Astrocyte of the hippocampus (primary cell): Measurements from ENCODE around the gene STARD3NL.
A peak's percentile ranks its signal among the peaks of the same experiment; 100 is the strongest.
"Not testable (repeated sequence)": the region's sequence is repeated elsewhere in the genome, so short reads cannot be mapped to it uniquely, and the experiment has no call there.

Source experiments
- DNase-seq: peaks from one replicate; pipeline ENCODE4 v3.0.0; 2011; ENCODE audit warnings: low read depth, low spot score

The STARD3NL gene, protein sequence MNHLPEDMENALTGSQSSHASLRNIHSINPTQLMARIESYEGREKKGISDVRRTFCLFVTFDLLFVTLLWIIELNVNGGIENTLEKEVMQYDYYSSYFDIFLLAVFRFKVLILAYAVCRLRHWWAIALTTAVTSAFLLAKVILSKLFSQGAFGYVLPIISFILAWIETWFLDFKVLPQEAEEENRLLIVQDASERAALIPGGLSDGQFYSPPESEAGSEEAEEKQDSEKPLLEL

DNA sequence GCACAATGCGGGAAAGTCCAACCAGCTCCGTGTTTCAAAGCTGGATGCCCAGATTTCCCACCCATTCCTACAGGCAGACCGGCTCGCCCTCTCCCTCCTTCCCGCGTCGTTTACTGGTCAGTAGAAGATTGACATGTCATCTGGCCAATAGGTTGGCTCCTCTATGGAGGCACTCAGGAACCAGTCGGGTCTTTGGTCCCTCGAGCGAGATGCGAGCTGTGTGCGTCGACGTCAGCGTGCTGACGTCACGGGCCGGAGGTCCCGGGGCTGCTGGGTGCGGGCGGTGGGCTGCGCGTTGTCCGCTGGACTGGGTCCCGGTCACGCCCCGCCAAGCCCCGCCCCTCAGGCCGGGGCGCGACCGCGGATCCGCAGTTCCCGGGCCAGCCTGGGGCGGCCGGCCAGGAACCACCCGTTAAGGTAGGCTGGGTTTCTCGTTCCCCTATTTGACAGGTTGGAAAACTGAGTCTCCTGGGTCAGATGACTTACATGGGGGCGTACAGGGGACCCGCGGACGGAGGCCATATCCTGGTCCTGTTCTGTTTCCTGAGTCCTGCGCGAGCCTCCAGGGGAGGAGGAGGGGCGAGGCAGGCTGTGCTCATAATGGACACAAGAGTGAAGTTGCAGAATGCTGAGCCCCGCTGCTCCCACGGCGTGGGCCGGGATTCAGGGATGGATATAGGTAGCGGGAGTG, at the start of gene STARD3NL:
Gene STARD3NL, plus strand, starts transcription at position 242 of the 691 bp plus-strand sequence. CDS start 29,260 bp downstream, outside the sequence.
- DNase-seq, result peak; percentile 100

DNA sequence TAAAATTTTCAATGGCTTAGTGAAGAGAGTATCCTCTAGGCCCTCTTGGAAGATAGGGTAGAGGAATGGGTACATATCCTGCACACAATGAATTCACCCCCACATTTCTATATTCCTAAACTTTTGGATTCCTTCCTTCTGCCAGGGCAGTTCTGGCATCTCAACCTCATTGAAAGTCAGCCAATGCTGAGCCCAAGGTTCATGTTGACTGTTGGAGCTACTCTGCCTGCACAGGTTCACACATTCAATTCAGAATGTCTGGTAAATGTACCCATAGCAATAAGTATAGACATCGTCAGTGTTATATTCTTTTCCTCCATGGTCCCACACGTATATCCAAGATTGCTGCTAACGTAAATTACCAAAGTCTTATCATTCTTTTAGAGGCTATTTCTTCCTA, 48.9 kb upstream of the STARD3NL start:
- DNase-seq, result no peak

DNA sequence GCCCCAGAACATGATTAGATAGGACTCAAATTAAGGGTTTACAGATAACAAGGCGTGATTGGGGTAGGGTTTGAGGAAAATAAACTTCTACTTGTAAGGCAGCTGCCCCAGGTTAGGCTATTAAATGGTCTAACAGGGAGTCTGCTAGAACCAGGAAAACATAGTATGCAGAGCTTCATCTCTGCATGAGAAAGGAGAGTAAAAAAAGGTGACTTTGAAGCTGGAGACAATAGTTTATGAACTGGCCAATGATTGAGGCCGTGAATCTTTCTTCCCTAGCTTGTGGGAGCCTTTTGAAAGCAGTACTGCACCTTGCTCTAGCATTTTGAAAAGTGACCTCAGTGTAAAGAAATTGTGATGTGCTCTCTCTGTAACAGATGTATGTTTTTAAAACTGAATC, 48.5 kb upstream of the STARD3NL start:
- no peak for DNase-seq

DNA sequence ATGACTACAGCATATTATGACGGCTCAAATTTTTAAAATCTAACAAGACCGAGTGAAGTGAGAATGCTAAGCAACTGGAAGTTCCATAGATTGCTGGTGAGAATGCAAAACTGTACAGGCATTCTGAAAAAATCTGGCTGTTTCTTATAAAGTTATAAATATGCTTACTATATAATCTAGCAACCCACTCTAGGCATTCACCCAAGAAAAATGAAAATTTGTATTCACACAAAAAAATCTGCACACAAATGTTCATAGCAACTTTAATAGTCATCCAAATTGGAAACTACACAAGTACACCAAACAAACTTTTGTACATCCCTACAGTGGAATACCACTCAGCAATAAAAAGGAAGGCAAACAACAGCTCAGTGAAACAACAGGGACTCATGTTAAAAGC, 39.9 kb upstream of the STARD3NL start:
- DNase-seq, result no peak

DNA sequence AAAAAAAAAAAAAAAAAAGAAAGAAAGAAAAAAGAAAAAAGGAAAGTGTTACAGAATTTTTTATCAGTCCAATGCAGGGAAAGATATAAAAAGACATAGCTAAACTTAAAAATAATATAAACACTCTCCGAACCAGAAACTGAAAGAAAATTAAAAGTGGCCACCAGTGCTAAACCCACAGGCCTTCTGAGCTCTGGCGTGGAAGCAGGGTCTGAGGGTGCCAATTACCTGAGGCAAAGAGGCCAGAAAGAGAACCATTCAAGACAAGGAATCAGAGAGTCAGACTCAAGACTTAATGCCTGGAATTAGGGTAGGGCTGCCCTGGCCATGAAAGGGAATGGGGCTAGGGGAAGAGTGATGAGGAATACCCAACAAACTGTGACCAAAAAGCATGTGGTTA, 36.9 kb upstream of the STARD3NL start:
- DNase-seq, result no peak

DNA sequence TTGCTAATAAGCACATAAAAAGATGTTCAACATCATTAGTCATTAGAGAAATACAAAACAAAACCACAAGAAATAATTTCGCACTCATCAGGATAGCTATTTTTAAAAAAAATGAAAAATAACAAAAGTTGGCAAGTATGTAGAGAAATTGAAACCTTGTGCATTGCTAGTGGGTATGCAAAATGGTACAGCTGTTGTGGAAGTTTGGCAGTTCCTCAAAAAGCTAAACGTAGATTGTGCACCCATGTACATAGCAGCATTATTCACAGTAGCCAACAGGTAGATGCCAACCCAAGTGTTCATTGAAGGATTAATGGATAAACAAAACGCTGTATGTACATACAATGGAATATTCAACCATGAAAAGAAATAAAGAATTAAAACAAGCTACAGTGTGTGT, 35.3 kb upstream of the STARD3NL start:
- no peak for DNase-seq

GRCh38 chr7:38147005-38147404, 31.0 kb upstream of the STARD3NL start:
- DNase-seq, result no peak

GRCh38 chr7:38151556-38151955, 26.5 kb upstream of the STARD3NL start:
- no peak for DNase-seq

GRCh38 chr7:38153515-38153914, 24.5 kb upstream of the STARD3NL start:
- no peak for DNase-seq

GRCh38 chr7:38154278-38154677, 23.8 kb upstream of the STARD3NL start:
- no peak for DNase-seq

- DNase-seq, result no peak
Measured at GRCh38 chr7:38160003-38160571, 18.0 kb upstream of the STARD3NL start.

GRCh38 chr7:38162036-38162435, 16.0 kb upstream of the STARD3NL start:
- no peak for DNase-seq

DNA sequence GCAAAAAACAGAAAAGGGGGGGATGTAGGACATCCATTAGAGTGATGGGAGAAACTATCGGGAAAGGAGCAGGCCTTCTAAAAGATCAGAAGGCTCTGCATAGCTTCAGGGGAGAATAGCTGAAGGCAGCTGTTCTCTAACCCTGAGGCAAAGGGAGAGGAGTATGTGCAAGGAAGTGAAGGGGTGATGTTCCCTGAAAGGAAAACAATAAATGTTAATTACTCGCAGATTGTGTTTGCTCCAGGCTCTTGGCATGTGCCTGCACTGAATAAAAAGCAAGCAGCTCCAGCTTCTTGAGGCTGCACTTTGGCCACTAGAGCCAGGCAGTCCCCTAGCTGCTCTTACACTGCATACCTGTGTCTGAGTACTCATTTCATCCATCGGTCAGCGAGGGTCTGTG, 14.4 kb upstream of the STARD3NL start:
- no peak for DNase-seq

GRCh38 chr7:38168890-38169570, 9.0 kb upstream of the STARD3NL start:
- DNase-seq, result no peak

DNA sequence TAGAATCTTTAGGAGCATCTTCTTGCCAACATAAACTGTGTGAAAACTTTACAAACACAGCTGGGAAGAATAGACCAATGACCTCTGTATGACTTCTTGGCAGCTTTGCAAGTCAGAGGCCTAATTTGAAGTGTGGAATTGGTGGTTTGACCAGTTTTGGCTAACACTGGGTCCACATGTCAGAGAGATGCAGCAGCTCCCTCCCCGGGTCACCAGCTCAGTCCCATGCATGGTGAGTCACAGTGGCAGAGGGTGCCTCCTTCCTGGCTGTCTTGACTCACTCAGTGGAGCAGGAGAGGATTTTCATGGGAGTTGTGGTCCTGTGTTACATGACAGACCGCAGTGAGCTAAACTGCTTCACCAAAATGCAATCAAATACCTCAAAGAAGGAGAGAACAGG, 8.2 kb upstream of the STARD3NL start:
- peak; percentile 92 for DNase-seq

- no peak for DNase-seq
Measured at GRCh38 chr7:38171623-38172391, 6.2 kb upstream of the STARD3NL start.

- DNase-seq, result not testable (repeated sequence)
Measured at GRCh38 chr7:38175547-38175946, 2.5 kb upstream of the STARD3NL start.

- DNase-seq, result no peak
Measured at GRCh38 chr7:38177621-38178003, 433 bp upstream of the STARD3NL start.

GRCh38 chr7:38178695-38179344, 775 bp downstream of the STARD3NL start:
- DNase-seq, result no peak

DNA sequence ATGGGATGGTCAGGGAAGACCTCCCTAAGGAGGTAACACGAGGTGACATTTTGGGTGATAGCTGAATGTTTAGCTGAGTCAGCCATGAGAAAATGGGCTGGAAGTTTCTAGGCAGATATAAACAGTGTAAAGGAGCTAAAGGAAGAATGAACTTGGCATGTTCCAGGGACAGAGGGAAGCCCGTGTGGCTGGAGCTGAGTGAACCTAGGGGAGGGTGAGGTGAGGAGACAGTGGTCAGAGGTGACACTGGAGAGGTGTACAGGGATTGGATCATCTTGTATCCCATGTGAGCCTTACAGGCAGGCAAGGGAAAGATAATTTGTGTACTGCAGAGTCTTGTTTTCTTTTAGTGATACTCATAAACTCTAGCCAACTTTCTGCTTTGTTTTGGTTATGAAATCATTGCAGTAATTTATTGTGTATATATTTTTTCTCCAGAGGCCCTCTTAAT, 1.8 kb downstream of the STARD3NL start:
- DNase-seq, result no peak

- DNase-seq, result no peak
Measured at GRCh38 chr7:38181111-38181510, 3.1 kb downstream of the STARD3NL start.
